HG03280 (cell line): ENCODE data around the gene RCN1.
"Not testable (repeated sequence)": the region's sequence is repeated elsewhere in the genome, so short reads cannot be mapped to it uniquely, and the experiment has no call there.

ENCODE experiments used
- ATAC-seq: cut with Tn5 transposase; IDR thresholded peaks from one replicate; pipeline ENCODE4 v1.9.1; 2021; ENCODE audit warnings: mild to moderate bottlenecking, moderate library complexity; ENCODE audit not compliant: unreplicated experiment

Gene RCN1

GRCh38 chr11:32109592-32109991 lies 18.7 kb downstream of the RCN1 start:
- no peak for ATAC-seq

- no peak for ATAC-seq
Measured at GRCh38 chr11:32110795-32111194, 19.9 kb downstream of the RCN1 start.

- ATAC-seq = no peak
Measured at GRCh38 chr11:32113200-32113919, 22.5 kb downstream of the RCN1 start.

- no peak for ATAC-seq
Measured at GRCh38 chr11:32113920-32114203, 23.0 kb downstream of the RCN1 start.

- no peak for ATAC-seq
Measured at GRCh38 chr11:32115446-32115845, 24.6 kb downstream of the RCN1 start.

GRCh38 chr11:32116668-32117067 lies 25.8 kb downstream of the RCN1 start:
- no peak for ATAC-seq

- no peak for ATAC-seq
Measured at GRCh38 chr11:32118025-32118974, 27.4 kb downstream of the RCN1 start.

GRCh38 chr11:32119139-32119538 lies 28.3 kb downstream of the RCN1 start:
- ATAC-seq = not testable (repeated sequence)

- no peak for ATAC-seq
Measured at GRCh38 chr11:32121012-32121411, 30.1 kb downstream of the RCN1 start.

GRCh38 chr11:32122200-32122599 lies 31.3 kb downstream of the RCN1 start:
- no peak for ATAC-seq

GRCh38 chr11:32131321-32131720 lies 40.4 kb downstream of the RCN1 start:
- ATAC-seq = no peak

- no peak for ATAC-seq
Measured at GRCh38 chr11:32136657-32137056, 45.8 kb downstream of the RCN1 start.

- ATAC-seq = no peak
Measured at GRCh38 chr11:32137263-32137662, 46.4 kb downstream of the RCN1 start.

- no peak for ATAC-seq
Measured at GRCh38 chr11:32137869-32138268, 47.0 kb downstream of the RCN1 start.

GRCh38 chr11:32138902-32139301 lies 48.0 kb downstream of the RCN1 start:
- no peak for ATAC-seq

- ATAC-seq = no peak
Measured at GRCh38 chr11:32139896-32140520, 49.1 kb downstream of the RCN1 start.

GRCh38 chr11:32141745-32142546 lies 51.1 kb downstream of the RCN1 start:
- ATAC-seq = no peak

GRCh38 chr11:32143378-32143777 lies 52.5 kb downstream of the RCN1 start:
- no peak for ATAC-seq

- ATAC-seq = no peak
Measured at GRCh38 chr11:32145282-32145681, 54.4 kb downstream of the RCN1 start.

GRCh38 chr11:32148895-32149294 lies 58.0 kb downstream of the RCN1 start:
- ATAC-seq = no peak

- no peak for ATAC-seq
Measured at GRCh38 chr11:32149748-32150147, 58.9 kb downstream of the RCN1 start.
